ENCODE results near the gene RAB11B. TPM values are rescaled to one million over a fixed set of nuclear protein-coding genes. Genes with fewer than 3 reads are reported as not detected.
"Not testable (repeated sequence)": the region's sequence is repeated elsewhere in the genome, so short reads cannot be mapped to it uniquely, and the experiment has no call there.

Gene RAB11B
- total RNA-seq, 1 donor from 2014 or later, result 130 TPM

DNA sequence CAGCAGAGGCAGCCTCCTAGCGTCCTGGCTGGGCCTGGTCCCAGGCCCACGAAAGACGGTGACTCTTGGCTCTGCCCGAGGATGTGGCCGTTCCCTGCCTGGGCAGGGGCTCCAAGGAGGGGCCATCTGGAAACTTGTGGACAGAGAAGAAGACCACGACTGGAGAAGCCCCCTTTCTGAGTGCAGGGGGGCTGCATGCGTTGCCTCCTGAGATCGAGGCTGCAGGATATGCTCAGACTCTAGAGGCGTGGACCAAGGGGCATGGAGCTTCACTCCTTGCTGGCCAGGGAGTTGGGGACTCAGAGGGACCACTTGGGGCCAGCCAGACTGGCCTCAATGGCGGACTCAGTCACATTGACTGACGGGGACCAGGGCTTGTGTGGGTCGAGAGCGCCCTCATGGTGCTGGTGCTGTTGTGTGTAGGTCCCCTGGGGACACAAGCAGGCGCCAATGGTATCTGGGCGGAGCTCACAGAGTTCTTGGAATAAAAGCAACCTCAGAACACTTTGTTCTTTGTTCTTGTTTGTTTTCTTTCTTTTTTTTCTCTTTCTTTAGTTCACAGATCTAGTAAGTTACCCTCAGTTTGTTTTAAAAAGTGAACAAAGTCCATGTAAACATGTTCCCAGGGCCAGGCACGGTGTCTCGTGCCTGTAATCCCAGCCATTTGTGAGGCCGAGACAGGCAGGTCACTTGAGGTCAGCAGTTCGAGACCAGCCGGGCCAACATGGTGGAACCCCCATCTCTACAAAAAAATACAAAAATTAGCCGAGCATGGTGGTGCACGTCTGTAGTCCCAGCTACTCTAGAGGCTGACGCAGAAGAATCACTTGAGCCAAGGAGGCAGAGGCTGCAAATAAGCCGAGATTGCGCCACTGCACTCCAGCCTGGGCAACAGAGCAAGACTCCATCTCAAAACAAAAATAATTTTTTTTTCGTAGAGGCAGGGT lies 16.0 kb upstream of the RAB11B start:
- H3K4me1 Mint-ChIP-seq (ENCODE audit: unreplicated experiment), result peaks cover 16% of the 10 kb centered on the region
- no peak for DNase-seq (ENCODE audit: low spot score)
- H3K27me3 Mint-ChIP-seq (ENCODE audit: unreplicated experiment), result peaks cover 3% of the 10 kb centered on the region
- TF ChIP-seq, protein P1, sequence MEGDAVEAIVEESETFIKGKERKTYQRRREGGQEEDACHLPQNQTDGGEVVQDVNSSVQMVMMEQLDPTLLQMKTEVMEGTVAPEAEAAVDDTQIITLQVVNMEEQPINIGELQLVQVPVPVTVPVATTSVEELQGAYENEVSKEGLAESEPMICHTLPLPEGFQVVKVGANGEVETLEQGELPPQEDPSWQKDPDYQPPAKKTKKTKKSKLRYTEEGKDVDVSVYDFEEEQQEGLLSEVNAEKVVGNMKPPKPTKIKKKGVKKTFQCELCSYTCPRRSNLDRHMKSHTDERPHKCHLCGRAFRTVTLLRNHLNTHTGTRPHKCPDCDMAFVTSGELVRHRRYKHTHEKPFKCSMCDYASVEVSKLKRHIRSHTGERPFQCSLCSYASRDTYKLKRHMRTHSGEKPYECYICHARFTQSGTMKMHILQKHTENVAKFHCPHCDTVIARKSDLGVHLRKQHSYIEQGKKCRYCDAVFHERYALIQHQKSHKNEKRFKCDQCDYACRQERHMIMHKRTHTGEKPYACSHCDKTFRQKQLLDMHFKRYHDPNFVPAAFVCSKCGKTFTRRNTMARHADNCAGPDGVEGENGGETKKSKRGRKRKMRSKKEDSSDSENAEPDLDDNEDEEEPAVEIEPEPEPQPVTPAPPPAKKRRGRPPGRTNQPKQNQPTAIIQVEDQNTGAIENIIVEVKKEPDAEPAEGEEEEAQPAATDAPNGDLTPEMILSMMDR (IDR thresholded peaks at IDR 0.05; ENCODE audit: unreplicated experiment), result no peak
- no peak overlapping the region for H3K4me3 Mint-ChIP-seq (ENCODE audit: unreplicated experiment)
- H3K9me3 Mint-ChIP-seq (ENCODE audit: unreplicated experiment), result no peaks in the 10 kb centered on the region
- no peak overlapping the region for H3K27ac Mint-ChIP-seq (ENCODE audit: unreplicated experiment)
- H3K36me3 Mint-ChIP-seq (ENCODE audit: low read depth, unreplicated experiment), result peaks cover 19% of the 10 kb centered on the region

DNA sequence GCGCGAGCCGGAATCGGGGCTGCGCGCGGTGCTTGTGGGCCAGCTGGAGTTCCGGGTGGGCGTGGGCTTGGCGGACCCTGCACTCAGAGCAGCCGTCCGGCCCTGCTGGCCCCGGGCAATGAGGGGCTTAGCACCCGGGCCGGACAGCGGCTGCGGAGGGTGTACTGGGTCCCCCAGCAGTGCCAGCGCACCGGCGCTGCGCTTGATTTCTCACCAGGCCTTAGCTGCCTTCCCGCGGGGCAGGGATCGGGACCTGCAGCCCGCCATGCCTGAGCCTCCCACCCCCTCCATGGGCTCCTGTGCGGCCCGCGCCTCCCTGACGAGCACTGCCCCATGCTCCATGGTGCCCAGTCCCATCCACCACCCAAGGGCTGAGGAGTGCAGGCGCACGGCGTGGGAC lies 14.4 kb upstream of the RAB11B start:
- not testable (repeated sequence) for H3K9me3 Mint-ChIP-seq (ENCODE audit: unreplicated experiment); H3K27me3 Mint-ChIP-seq (ENCODE audit: unreplicated experiment); H3K4me3 Mint-ChIP-seq (ENCODE audit: unreplicated experiment); DNase-seq (ENCODE audit: low spot score); H3K27ac Mint-ChIP-seq (ENCODE audit: unreplicated experiment)
- H3K4me1 Mint-ChIP-seq (ENCODE audit: unreplicated experiment), result peaks cover 26% of the 10 kb centered on the region
- peaks cover 32% of the 10 kb centered on the region for H3K36me3 Mint-ChIP-seq (ENCODE audit: low read depth, unreplicated experiment)

DNA sequence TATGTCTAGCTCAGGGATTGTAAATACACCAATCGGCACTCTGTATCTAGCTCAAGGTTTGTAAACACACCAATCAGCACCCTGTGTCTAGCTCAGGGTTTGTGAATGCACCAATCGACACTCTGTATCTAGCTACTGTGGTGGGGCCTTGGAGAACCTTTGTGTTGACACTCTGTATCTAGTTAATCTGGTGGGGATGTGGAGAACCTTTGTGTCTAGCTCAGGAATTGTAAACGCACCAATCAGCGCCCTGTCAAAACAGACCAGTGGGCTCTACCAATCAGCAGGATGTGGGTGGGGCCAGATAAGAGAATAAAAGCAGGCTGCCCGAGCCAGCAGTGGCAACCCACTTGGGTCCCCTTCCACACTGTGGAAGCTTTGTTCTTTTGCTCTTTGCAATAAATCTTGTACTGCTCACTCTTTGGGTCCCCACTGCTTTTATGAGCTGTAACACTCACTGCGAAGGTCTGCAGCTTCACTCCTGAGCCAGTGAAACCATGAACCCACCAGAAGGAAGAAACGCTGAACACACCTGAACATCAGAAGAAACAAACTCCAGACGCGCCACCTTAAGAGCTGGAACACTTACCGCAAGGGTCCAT lies 13.7 kb upstream of the RAB11B start:
- Mint-ChIP-seq H3K36me3 (ENCODE audit: low read depth, unreplicated experiment) (peaks cover 32% of the 10 kb centered on the region), H3K4me3 (ENCODE audit: unreplicated experiment) (peak overlapping the region; percentile 56), H3K4me1 (ENCODE audit: unreplicated experiment) (peaks cover 28% of the 10 kb centered on the region)
- not testable (repeated sequence) for H3K27me3 Mint-ChIP-seq (ENCODE audit: unreplicated experiment); H3K9me3 Mint-ChIP-seq (ENCODE audit: unreplicated experiment); DNase-seq (ENCODE audit: low spot score); H3K27ac Mint-ChIP-seq (ENCODE audit: unreplicated experiment)

DNA sequence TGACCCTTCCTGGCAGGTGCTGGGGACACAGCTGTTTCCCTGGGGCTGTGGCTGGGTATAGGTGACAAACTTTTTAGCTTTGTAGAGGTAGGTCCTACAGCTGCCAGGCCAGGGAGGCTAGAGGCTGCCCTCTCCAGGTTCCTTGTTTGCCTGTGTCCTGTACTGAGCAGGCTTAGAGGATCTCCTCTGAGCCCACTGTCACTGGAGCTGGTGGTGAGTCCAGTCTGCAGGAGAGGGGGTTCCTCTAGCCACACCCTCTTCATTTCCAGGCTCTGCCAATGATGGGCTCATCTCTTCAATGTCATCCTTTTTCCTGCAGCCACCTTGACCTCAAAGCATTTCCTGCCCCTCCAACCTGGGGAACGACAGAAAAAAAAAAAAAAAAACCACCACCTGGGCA lies 12.6 kb upstream of the RAB11B start:
- H3K36me3 Mint-ChIP-seq (ENCODE audit: low read depth, unreplicated experiment), result peaks cover 31% of the 10 kb centered on the region
- TF ChIP-seq, protein P1 (IDR thresholded peaks at IDR 0.05; ENCODE audit: unreplicated experiment), result no peak
- H3K9me3 Mint-ChIP-seq (ENCODE audit: unreplicated experiment), result no peaks in the 10 kb centered on the region
- no peak for DNase-seq (ENCODE audit: low spot score)
- H3K4me1 Mint-ChIP-seq (ENCODE audit: unreplicated experiment), result peaks cover 37% of the 10 kb centered on the region
- H3K27me3 Mint-ChIP-seq (ENCODE audit: unreplicated experiment), result peaks cover 2% of the 10 kb centered on the region
- H3K4me3 Mint-ChIP-seq (ENCODE audit: unreplicated experiment), result no peak overlapping the region
- no peak overlapping the region for H3K27ac Mint-ChIP-seq (ENCODE audit: unreplicated experiment)

DNA sequence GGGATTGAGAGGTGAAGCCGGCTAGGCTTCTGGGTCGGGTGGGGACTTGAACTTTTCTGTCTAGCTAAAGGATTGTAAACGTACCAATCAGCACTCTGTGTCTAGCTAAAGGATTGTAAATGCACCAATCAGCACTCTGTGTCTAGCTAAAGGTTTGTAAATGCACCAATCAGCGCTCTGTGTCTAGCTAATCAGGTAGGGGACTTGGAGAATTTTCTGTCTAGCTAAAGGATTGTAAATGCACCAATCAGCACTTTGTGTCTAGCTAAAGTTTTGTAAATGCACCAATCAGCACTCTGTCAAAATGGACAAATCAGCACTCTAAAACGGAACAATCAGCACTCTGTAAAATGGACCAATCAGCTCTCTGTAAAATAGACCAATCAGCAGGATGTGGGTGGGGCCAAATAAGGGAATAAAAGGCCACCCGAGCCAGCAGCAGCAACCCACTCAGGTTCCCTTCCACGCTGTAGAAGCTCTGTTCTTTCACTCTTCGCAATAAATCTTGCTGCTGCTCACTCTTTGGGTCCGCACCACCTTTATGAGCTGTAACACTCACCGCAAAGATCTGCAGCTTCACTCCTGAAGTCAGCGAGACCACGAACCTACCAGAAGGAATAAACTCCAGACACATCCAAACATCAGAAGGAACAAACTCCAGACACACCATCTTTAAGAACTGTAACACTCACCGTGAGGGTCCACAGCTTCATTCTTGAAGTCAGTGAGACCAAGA lies 10.8 kb upstream of the RAB11B start:
- not testable (repeated sequence) for H3K27ac Mint-ChIP-seq (ENCODE audit: unreplicated experiment); H3K27me3 Mint-ChIP-seq (ENCODE audit: unreplicated experiment); H3K9me3 Mint-ChIP-seq (ENCODE audit: unreplicated experiment); DNase-seq (ENCODE audit: low spot score)
- Mint-ChIP-seq H3K36me3 (ENCODE audit: low read depth, unreplicated experiment) (peaks cover 24% of the 10 kb centered on the region), H3K4me3 (ENCODE audit: unreplicated experiment) (peak overlapping the region; percentile 47), H3K4me1 (ENCODE audit: unreplicated experiment) (peaks cover 53% of the 10 kb centered on the region)

DNA sequence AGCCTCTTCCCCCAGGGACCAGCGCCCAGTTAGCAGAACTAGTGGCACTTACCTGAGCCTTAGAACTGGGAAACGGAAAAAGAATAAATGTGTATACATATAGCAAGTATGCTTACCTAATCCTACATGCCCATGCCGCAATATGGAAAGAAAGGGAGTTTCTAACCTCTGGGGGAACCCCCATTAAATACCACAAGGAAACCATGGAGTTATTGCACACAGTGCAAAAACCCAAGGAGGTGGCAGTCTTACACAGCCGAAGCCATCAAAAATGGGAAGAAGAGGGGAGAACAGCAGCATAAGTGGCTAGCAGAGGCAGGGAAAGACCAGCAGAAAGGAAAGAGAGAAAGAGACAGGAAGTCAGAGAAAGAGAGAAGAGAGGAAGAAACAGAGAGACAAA lies 5.6 kb upstream of the RAB11B start:
- not testable (repeated sequence) for H3K9me3 Mint-ChIP-seq (ENCODE audit: unreplicated experiment)
- Mint-ChIP-seq H3K4me3 (ENCODE audit: unreplicated experiment) (peak overlapping the region; percentile 74), H3K27ac (ENCODE audit: unreplicated experiment) (peak overlapping the region; percentile 81)

DNA sequence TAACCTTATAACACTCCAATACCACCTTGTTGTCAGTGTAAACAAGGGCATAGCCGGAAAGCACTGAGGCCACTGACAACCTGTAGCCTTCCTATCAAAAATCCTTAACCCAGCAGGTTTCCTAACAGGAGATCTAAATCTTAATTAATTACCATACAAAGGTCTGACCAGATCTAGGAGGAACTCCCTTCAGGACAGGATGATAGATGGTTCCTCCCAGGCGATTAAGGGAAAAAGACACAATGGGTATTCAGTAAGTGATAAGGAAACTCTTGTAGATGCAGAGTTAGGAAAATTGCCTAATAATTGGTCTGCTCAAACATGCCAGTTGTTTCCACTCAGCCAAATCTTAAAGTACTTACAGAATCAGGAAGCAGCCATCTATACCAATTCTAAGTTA lies 5.1 kb upstream of the RAB11B start:
- DNase-seq (ENCODE audit: low spot score); H3K9me3 Mint-ChIP-seq (ENCODE audit: unreplicated experiment); H3K27me3 Mint-ChIP-seq (ENCODE audit: unreplicated experiment); H3K4me3 Mint-ChIP-seq (ENCODE audit: unreplicated experiment): not testable (repeated sequence)
- Mint-ChIP-seq H3K27ac (ENCODE audit: unreplicated experiment) (peak overlapping the region; percentile 81), H3K36me3 (ENCODE audit: low read depth, unreplicated experiment) (peaks cover 23% of the 10 kb centered on the region), H3K4me1 (ENCODE audit: unreplicated experiment) (peaks cover 66% of the 10 kb centered on the region)

More for the DNA sequence above, 5.6 kb upstream of the RAB11B start:
- not testable (repeated sequence) for H3K27me3 Mint-ChIP-seq (ENCODE audit: unreplicated experiment); DNase-seq (ENCODE audit: low spot score)
- Mint-ChIP-seq H3K36me3 (ENCODE audit: low read depth, unreplicated experiment) (peaks cover 26% of the 10 kb centered on the region), H3K4me1 (ENCODE audit: unreplicated experiment) (peaks cover 67% of the 10 kb centered on the region)

DNA sequence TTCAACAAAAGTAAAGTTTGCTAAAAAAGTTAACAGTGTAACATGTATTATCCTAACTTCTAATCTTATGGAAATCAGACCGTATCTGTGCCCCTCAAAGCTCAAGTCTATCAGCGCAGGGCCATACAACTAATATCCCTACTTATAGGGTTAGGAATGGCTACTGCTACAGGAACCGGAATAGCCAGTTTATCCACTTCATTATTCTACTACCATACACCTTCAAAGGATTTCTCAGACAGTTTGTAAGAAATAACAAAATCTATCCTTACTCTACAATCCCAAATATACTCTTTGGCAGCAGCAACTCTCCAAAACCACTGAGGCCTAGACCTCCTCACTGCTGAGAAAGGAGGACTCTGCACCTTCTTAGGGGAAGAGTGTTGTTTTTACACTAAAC lies 4.6 kb upstream of the RAB11B start:
- peaks cover 61% of the 10 kb centered on the region for H3K4me1 Mint-ChIP-seq (ENCODE audit: unreplicated experiment)
- not testable (repeated sequence) for H3K4me3 Mint-ChIP-seq (ENCODE audit: unreplicated experiment); H3K9me3 Mint-ChIP-seq (ENCODE audit: unreplicated experiment); DNase-seq (ENCODE audit: low spot score); H3K27me3 Mint-ChIP-seq (ENCODE audit: unreplicated experiment)
- peak overlapping the region; percentile 81 for H3K27ac Mint-ChIP-seq (ENCODE audit: unreplicated experiment)
- peaks cover 18% of the 10 kb centered on the region for H3K36me3 Mint-ChIP-seq (ENCODE audit: low read depth, unreplicated experiment)

DNA sequence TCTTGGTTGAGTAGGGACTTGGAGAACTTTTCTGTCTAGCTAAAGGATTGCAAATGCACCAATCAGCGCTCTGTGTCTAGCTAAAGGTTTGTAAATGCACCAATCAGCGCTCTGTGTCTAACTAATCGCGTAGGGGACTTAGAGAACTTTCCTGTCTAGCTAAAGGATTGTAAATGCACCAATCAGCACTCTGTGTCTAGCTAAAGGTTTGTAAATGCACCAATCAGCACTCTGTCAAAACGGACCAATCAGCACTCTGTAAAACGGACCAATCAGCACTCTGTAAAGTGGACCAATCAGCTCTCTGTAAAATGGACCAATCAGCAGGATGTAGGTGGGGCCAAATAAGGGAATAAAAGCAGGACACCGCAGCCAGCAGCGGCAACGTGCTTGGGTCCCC lies 3.7 kb upstream of the RAB11B start:
- not testable (repeated sequence) for H3K4me3 Mint-ChIP-seq (ENCODE audit: unreplicated experiment); H3K27me3 Mint-ChIP-seq (ENCODE audit: unreplicated experiment); H3K9me3 Mint-ChIP-seq (ENCODE audit: unreplicated experiment); DNase-seq (ENCODE audit: low spot score)
- Mint-ChIP-seq H3K27ac (ENCODE audit: unreplicated experiment) (peak overlapping the region; percentile 24), H3K36me3 (ENCODE audit: low read depth, unreplicated experiment) (peaks cover 14% of the 10 kb centered on the region), H3K4me1 (ENCODE audit: unreplicated experiment) (peaks cover 53% of the 10 kb centered on the region)

Measured in endothelial cell (in vitro differentiated cells).